Caco-2 (cell line): ENCODE measurements around the gene YAP1. TPM values are rescaled to one million over a fixed set of nuclear protein-coding genes. Genes with fewer than 3 reads are reported as not detected.

Experiments
- BruUV-seq: library from RNA; stranded (reverse); fragments of 400-500 nt; replicated peaks from 2 replicates; lab custom pipeline; 2021; lab: Mats Ljungman, UMichigan
- CTCF ChIA-PET: fragments of 300-600 bp; sonication (Branson Sonifier 250); formaldehyde crosslinking; loops from one replicate; lab custom pipeline; 2022; ENCODE audit warnings: antibody characterized with exemption; lab: Charles Lee
- POLR2A ChIA-PET: fragments of 300-600 bp; sonication (Branson Sonifier 250); formaldehyde crosslinking; loops from one replicate; lab custom pipeline; 2022; ENCODE audit warnings: antibody characterized with exemption; lab: Charles Lee
- DNase-seq, 2 experiments: peaks; one replicate each; pipeline versions ENCODE4 v3.0.0 to v3.0.0-alpha.2; 2020 to 2022
- H3K27me3 ChIP-seq: replicated peaks from 2 replicates; pipeline ENCODE4 v1.6.0; 2011; ENCODE audit warnings: low read length; ENCODE audit not compliant: control insufficient read depth, insufficient read depth
- H3K36me3 ChIP-seq: 2 replicates; pipeline ENCODE4 v1.5.1; 2011; ENCODE audit warnings: low read length; ENCODE audit not compliant: control insufficient read depth, insufficient read depth
- H3K4me1 ChIP-seq: fragments of 250-450 bp; sonication (Bioruptor Pico); 2 replicates; pipeline ENCODE4 v1.5.1; 2020; ENCODE audit warnings: mild to moderate bottlenecking
- H3K4me3 ChIP-seq: 2 replicates; pipeline ENCODE4 v1.5.1; 2011; ENCODE audit warnings: low read depth, mild to moderate bottlenecking, control low read depth, low read length
- H3K9me3 ChIP-seq: fragments of 250-450 bp; sonication (Bioruptor Pico); 2 replicates; pipeline ENCODE4 v1.5.1; 2020; ENCODE audit warnings: mild to moderate bottlenecking, moderate library complexity
- H3K27ac Mint-ChIP-seq: one replicate; pipeline ENCODE4 v1.8.0; 2022; ENCODE audit warnings: mixed read lengths; ENCODE audit not compliant: unreplicated experiment
- H3K27me3 Mint-ChIP-seq: one replicate; pipeline ENCODE4 v1.8.0; 2022; ENCODE audit warnings: mixed read lengths; ENCODE audit not compliant: insufficient read depth, unreplicated experiment
- H3K36me3 Mint-ChIP-seq: one replicate; pipeline ENCODE4 v1.8.0; 2022; ENCODE audit warnings: mild to moderate bottlenecking, mixed read lengths; ENCODE audit not compliant: insufficient read depth, unreplicated experiment
- H3K4me1 Mint-ChIP-seq: one replicate; pipeline ENCODE4 v1.8.0; 2022; ENCODE audit warnings: low read depth, mixed read lengths; ENCODE audit not compliant: unreplicated experiment
- H3K4me3 Mint-ChIP-seq: one replicate; pipeline ENCODE4 v1.8.0; 2022; ENCODE audit warnings: mild to moderate bottlenecking, moderate library complexity, mixed read lengths; ENCODE audit not compliant: unreplicated experiment
- H3K9me3 Mint-ChIP-seq: one replicate; pipeline ENCODE4 v1.8.0; 2022; ENCODE audit warnings: mixed read lengths; ENCODE audit not compliant: unreplicated experiment
- CTCF ChIP-seq, 2 experiments: fragments of 200-600 bp in 1 of 2; IDR thresholded peaks; 1 replicate in 1 of 2; 2 replicates in 1 of 2; pipeline versions ENCODE4 v1.5.1 to v1.8.0; 2011 to 2022; ENCODE audit warnings: antibody characterized with exemption in 1 of 2, control low read depth in 1 of 2, inconsistent platforms in 1 of 2, low read depth in 1 of 2, low read length in 1 of 2, mild to moderate bottlenecking in 1 of 2, moderate library complexity in 1 of 2; ENCODE audit not compliant: insufficient read depth in 1 of 2, severe bottlenecking in 1 of 2, unreplicated experiment in 1 of 2
- intact Hi-C: fragments of 100-400 bp; cut with micrococcal nuclease; formaldehyde crosslinking; loops from one replicate; pipeline ENCODE4 v1.10.0; 2022; ENCODE audit not compliant: unreplicated experiment
- total RNA-seq: library from RNA; stranded (reverse); gene quantifications from 2 replicates; pipeline ENCODE4 v1.2.3, GENCODE V29; 2022

YAP1 gene
- total RNA-seq, 1 experiment from 2014 or later, result 207 TPM

- Histone ChIP-seq H3K27me3 (no peaks in the 10 kb centered on the region), H3K4me1 (peaks cover 36% of the 10 kb centered on the region), H3K4me3 (peak overlapping the region; percentile 96), H3K9me3 (no peaks in the 10 kb centered on the region), H3K36me3 (0 out of 2 replicates have a peak, but pooled peaks cover 2% of the 10 kb centered on the region)
- H3K4me3 Mint-ChIP-seq, result peak overlapping the region; percentile 91
- peak overlapping the region; percentile 98 for H3K27ac Mint-ChIP-seq
- H3K36me3 Mint-ChIP-seq, result peaks cover 59% of the 10 kb centered on the region
- intact Hi-C loops, result loop anchor here (1.0 to 5.0 kb wide), 10 partner anchors 8 to 1335 kb away; partner anchors contain the start of genes BIRC2, CEP126 and TMEM123
- BruUV-seq, result TSS peak; percentile 50
- ChIA-PET CTCF (no interaction called here), POLR2A (interaction anchor here (1.0 kb wide), 1 partner anchor 104 kb away, joined by 3 read pairs; no protein-coding TSS in a partner anchor)
- peaks cover 34% of the 10 kb centered on the region for H3K4me1 Mint-ChIP-seq
- DNase-seq, result no peak
- no peaks in the 10 kb centered on the region for H3K27me3 Mint-ChIP-seq
- no peak for TF ChIP-seq CTCF (IDR thresholded peaks at IDR 0.05; ENCODE audit: insufficient read depth in 1 of 2, low read depth in 1 of 2, low read length in 1 of 2, severe bottlenecking in 1 of 2, unreplicated experiment in 1 of 2)
- H3K9me3 Mint-ChIP-seq, result no peaks in the 10 kb centered on the region
Observed at GRCh38 chr11:102111787-102112508, 1.7 kb downstream of the YAP1 start.

GRCh38 chr11:102112509-102112821 lies 2.2 kb downstream of the YAP1 start:
- Mint-ChIP-seq H3K27me3 (no peaks in the 10 kb centered on the region), H3K27ac (peak overlapping the region; percentile 98), H3K9me3 (no peaks in the 10 kb centered on the region), H3K4me1 (peaks cover 33% of the 10 kb centered on the region), H3K4me3 (peak overlapping the region; percentile 91), H3K36me3 (peaks cover 59% of the 10 kb centered on the region)
- peaks cover 41% of the 10 kb centered on the region for H3K4me1 ChIP-seq
- peak in 1 of 2 experiments; percentile 27 for DNase-seq
- CTCF ChIA-PET, result no interaction called here
- POLR2A ChIA-PET, result no interaction called here
- 0 out of 2 replicates have a peak, but pooled peaks cover 2% of the 10 kb centered on the region for H3K36me3 ChIP-seq
- peak overlapping the region; percentile 96 for H3K4me3 ChIP-seq
- H3K9me3 ChIP-seq, result no peaks in the 10 kb centered on the region
- BruUV-seq, result no TSS peak
- intact Hi-C loops, result loop anchor here (5.0 kb wide), 1 partner anchor 1335 kb away; no protein-coding TSS in a partner anchor
- TF ChIP-seq CTCF (IDR thresholded peaks at IDR 0.05; ENCODE audit: insufficient read depth in 1 of 2, low read depth in 1 of 2, low read length in 1 of 2, severe bottlenecking in 1 of 2, unreplicated experiment in 1 of 2), result no peak
- no peaks in the 10 kb centered on the region for H3K27me3 ChIP-seq

- peak in 1 of 2 experiments; percentile 23 for DNase-seq
- TF ChIP-seq CTCF (IDR thresholded peaks at IDR 0.05; ENCODE audit: insufficient read depth in 1 of 2, low read depth in 1 of 2, low read length in 1 of 2, severe bottlenecking in 1 of 2, unreplicated experiment in 1 of 2), result no peak
- peak overlapping the region; percentile 60 for H3K4me3 Mint-ChIP-seq
- H3K27ac Mint-ChIP-seq, result peak overlapping the region; percentile 21
- no peak overlapping the region for H3K4me3 ChIP-seq
- intact Hi-C loops, result loop anchor here (2.0 to 5.0 kb wide), 2 partner anchors 67 to 1337 kb away; partner anchors contain the start of gene CFAP300
- H3K4me1 ChIP-seq, result peaks cover 54% of the 10 kb centered on the region
- H3K36me3 ChIP-seq, result 0 out of 2 replicates have a peak, but pooled peaks cover 2% of the 10 kb centered on the region
- no peaks in the 10 kb centered on the region for H3K27me3 ChIP-seq
- H3K36me3 Mint-ChIP-seq, result peaks cover 67% of the 10 kb centered on the region
- BruUV-seq, result no TSS peak
- ChIA-PET CTCF (interaction anchor here (0.6 kb wide), 1 partner anchor 47 kb away, joined by 9 read pairs; no protein-coding TSS in a partner anchor), POLR2A (no interaction called here)
- H3K27me3 Mint-ChIP-seq, result no peaks in the 10 kb centered on the region
- H3K9me3 ChIP-seq, result no peaks in the 10 kb centered on the region
- H3K4me1 Mint-ChIP-seq, result peaks cover 40% of the 10 kb centered on the region
- no peaks in the 10 kb centered on the region for H3K9me3 Mint-ChIP-seq
Observed at GRCh38 chr11:102114032-102114431, 3.8 kb downstream of the YAP1 start.
